Osteoblast (primary cell): ENCODE measurements around the gene LIN7B. TPM values are rescaled to one million over a fixed set of nuclear protein-coding genes. Genes with fewer than 3 reads are reported as not detected.

Source experiments
- DNase-seq: peaks from one replicate; pipeline ENCODE4 v3.0.0; 2011; ENCODE audit warnings: low spot score, mixed read lengths; ENCODE audit not compliant: insufficient read length; ENCODE audit errors: missing footprints
- H2AFZ ChIP-seq: 2 replicates; pipeline ENCODE4 v1.6.0; 2011; ENCODE audit warnings: mild to moderate bottlenecking, low read length
- H3K27ac ChIP-seq: 2 replicates; pipeline ENCODE4 v1.5.1; 2011; ENCODE audit warnings: mild to moderate bottlenecking, low read depth, low read length, moderate library complexity
- H3K27me3 ChIP-seq: 2 replicates; pipeline ENCODE4 v1.6.0; 2012; ENCODE audit warnings: mild to moderate bottlenecking, control low read depth, inconsistent platforms, low read length, moderate library complexity; ENCODE audit not compliant: insufficient read depth
- H3K36me3 ChIP-seq: 2 replicates; pipeline ENCODE4 v1.5.1; 2011; ENCODE audit warnings: mild to moderate bottlenecking, low read length, control low read depth, moderate library complexity; ENCODE audit not compliant: insufficient read depth
- H3K4me1 ChIP-seq: 2 replicates; pipeline ENCODE4 v1.5.1; 2011; ENCODE audit warnings: mild to moderate bottlenecking, low read length, control low read depth, moderate library complexity; ENCODE audit not compliant: insufficient read depth
- H3K4me2 ChIP-seq: 2 replicates; pipeline ENCODE4 v1.6.0; 2011; ENCODE audit warnings: mild to moderate bottlenecking, low read length; ENCODE audit not compliant: insufficient read depth
- H3K4me3 ChIP-seq: fragments of 200-600 bp; sonication (generic); 3 replicates; pipeline ENCODE4 v1.5.1; 2012; ENCODE audit warnings: mild to moderate bottlenecking, low read length, inconsistent platforms; ENCODE audit not compliant: insufficient read depth
- H3K79me2 ChIP-seq: 2 replicates; pipeline ENCODE4 v1.6.0; 2012; ENCODE audit warnings: mild to moderate bottlenecking, low read length, control low read depth, inconsistent platforms; ENCODE audit not compliant: insufficient read depth
- H3K9me3 ChIP-seq: 2 replicates; pipeline ENCODE4 v1.5.1; 2011; ENCODE audit warnings: low read depth, low read length, control low read depth
- H4K20me1 ChIP-seq: 2 replicates; pipeline ENCODE4 v1.6.0; 2012; ENCODE audit warnings: mild to moderate bottlenecking, low read length, control low read depth; ENCODE audit not compliant: insufficient read depth
- CTCF ChIP-seq: IDR thresholded peaks from 2 replicates; pipeline ENCODE4 v1.5.1; 2011; ENCODE audit warnings: mild to moderate bottlenecking, low read depth, low read length, moderate library complexity; ENCODE audit errors: extremely low read depth
- total RNA-seq: library from RNA; depleted of rRNA; stranded (reverse); fragments of >200 nt; gene quantifications from 2 replicates; pipeline ENCODE4 v1.2.3, GENCODE V29; 2012

The LIN7B gene
- total RNA-seq, 1 donor, result 6.2 TPM

DNA sequence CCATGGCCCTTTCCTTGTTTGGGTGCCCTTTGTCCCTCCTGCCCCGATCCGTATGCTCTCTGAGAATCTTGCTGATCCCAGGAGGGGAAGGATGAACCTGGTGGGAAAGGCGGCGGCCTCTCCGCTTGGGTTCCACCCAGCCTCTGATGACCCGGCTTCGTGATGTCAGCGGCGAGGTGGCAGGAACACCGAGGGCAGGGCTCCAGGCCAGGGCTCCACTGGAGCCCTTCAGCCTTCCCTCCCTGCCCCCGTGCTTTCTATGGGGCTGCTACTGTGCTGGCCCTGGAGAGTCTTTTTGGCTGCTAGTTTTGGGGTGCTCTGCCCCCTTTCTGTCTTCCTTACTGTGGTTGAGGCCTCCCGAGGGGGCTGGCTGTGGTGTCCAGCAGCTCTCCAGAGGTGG lies 11.9 kb upstream of the LIN7B start:
- Histone ChIP-seq H3K36me3 (peaks cover 79% of the 10 kb centered on the region), H3K4me2 (no peak overlapping the region), H3K4me1 (no peaks in the 10 kb centered on the region), H3K9me3 (no peaks in the 10 kb centered on the region), H3K27ac (no peak overlapping the region), H3K4me3 (no peak overlapping the region), H4K20me1 (peaks cover 58% of the 10 kb centered on the region), H3K79me2 (peaks cover 55% of the 10 kb centered on the region), H3K27me3 (no peaks in the 10 kb centered on the region), H2AFZ (no peak overlapping the region)
- peak; percentile 70 for DNase-seq
- no peak for TF ChIP-seq CTCF

- no peaks in the 10 kb centered on the region for H3K9me3 ChIP-seq
- no peaks in the 10 kb centered on the region for H3K4me1 ChIP-seq
- H4K20me1 ChIP-seq, result peaks cover 50% of the 10 kb centered on the region
- no peak for TF ChIP-seq CTCF
- no peak overlapping the region for H3K27ac ChIP-seq
- H3K4me2 ChIP-seq, result no peak overlapping the region
- no peak overlapping the region for H3K4me3 ChIP-seq
- no peaks in the 10 kb centered on the region for H3K27me3 ChIP-seq
- peaks cover 79% of the 10 kb centered on the region for H3K36me3 ChIP-seq
- peak; percentile 31 for DNase-seq
- peaks cover 47% of the 10 kb centered on the region for H3K79me2 ChIP-seq
- no peak overlapping the region for H2AFZ ChIP-seq
These were observed 10.7 kb upstream of the LIN7B start for GRCh38 chr19:49103331-49104085.

DNA sequence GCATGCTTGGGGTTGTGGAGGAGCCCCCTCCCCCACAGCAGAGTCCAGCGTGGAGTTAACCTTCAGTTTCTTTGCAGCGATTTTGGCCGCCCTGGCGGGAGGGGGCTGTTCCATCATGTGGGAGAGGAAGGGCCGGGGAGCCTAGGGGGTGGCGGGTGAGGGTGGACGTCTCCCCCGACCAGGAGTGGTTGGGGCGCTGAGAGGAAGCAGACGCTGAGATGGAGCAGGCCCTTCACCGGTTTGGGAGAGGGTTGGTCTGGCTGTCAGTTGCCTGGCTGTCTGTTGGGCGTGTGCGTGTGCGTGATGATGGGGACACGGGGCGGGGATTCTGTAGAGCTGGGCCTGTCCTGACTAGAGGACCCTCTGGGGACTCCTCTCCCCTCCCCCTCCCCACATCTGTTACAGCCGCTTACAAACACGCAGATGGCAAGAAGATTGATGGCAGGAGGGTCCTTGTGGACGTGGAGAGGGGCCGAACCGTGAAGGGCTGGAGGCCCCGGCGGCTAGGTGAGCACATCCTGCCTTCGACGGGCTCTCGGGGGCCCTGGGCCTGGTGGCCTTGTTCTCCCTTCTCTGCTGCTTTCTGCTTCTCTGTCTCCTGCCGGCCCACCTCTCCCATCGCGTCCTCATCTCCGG lies 9.8 kb upstream of the LIN7B start:
- no peak overlapping the region for H3K4me3 ChIP-seq
- no peak for TF ChIP-seq CTCF
- DNase-seq, result peak; percentile 69
- H2AFZ ChIP-seq, result no peak overlapping the region
- no peaks in the 10 kb centered on the region for H3K4me1 ChIP-seq
- peaks cover 41% of the 10 kb centered on the region for H3K79me2 ChIP-seq
- H3K36me3 ChIP-seq, result peaks cover 80% of the 10 kb centered on the region
- H4K20me1 ChIP-seq, result peaks cover 52% of the 10 kb centered on the region
- H3K27ac ChIP-seq, result no peak overlapping the region
- H3K27me3 ChIP-seq, result no peaks in the 10 kb centered on the region
- no peak overlapping the region for H3K4me2 ChIP-seq
- H3K9me3 ChIP-seq, result no peaks in the 10 kb centered on the region

GRCh38 chr19:49106648-49107135 lies 7.5 kb upstream of the LIN7B start:
- H3K9me3 ChIP-seq, result no peaks in the 10 kb centered on the region
- peak; percentile 92 for DNase-seq
- H3K27me3 ChIP-seq, result no peaks in the 10 kb centered on the region
- H3K36me3 ChIP-seq, result peaks cover 70% of the 10 kb centered on the region
- peaks cover 14% of the 10 kb centered on the region for H3K4me1 ChIP-seq
- H3K79me2 ChIP-seq, result peaks cover 26% of the 10 kb centered on the region
- peak; percentile 82 for TF ChIP-seq CTCF
- H2AFZ ChIP-seq, result no peak overlapping the region
- H4K20me1 ChIP-seq, result peaks cover 45% of the 10 kb centered on the region
- H3K27ac ChIP-seq, result no peak overlapping the region
- no peak overlapping the region for H3K4me2 ChIP-seq
- no peak overlapping the region for H3K4me3 ChIP-seq
